Muscle layer of duodenum (tissue), 2 donors: ENCODE results near the gene CDK19.
"Not testable (repeated sequence)": the region's sequence is repeated elsewhere in the genome, so short reads cannot be mapped to it uniquely, and the experiment has no call there.

Experiments used
- H3K27ac ChIP-seq: one replicate; pipeline ENCODE4 v1.7.0; 2013; ENCODE audit warnings: mild to moderate bottlenecking, low read length
- H3K27me3 ChIP-seq: one replicate; pipeline ENCODE4 v1.7.0; 2013; ENCODE audit warnings: low read depth, mild to moderate bottlenecking, control low read depth, low read length
- H3K36me3 ChIP-seq, 2 donors: one replicate each; pipeline ENCODE4 v1.7.0; 2013; ENCODE audit warnings: low read length in 2 of 2, control low read depth in 1 of 2, mild to moderate bottlenecking in 1 of 2; ENCODE audit not compliant: insufficient read depth in 2 of 2, control insufficient read depth in 1 of 2
- H3K4me1 ChIP-seq, 2 donors: one replicate each; pipeline ENCODE4 v1.7.0; 2013; ENCODE audit warnings: low read length in 2 of 2, mild to moderate bottlenecking in 2 of 2, control low read depth in 1 of 2, moderate library complexity in 1 of 2; ENCODE audit not compliant: insufficient read depth in 2 of 2, control insufficient read depth in 1 of 2
- H3K4me3 ChIP-seq, 2 donors: one replicate each; pipeline ENCODE4 v1.7.0; 2013; ENCODE audit warnings: low read length in 2 of 2, low read depth in 1 of 2, mild to moderate bottlenecking in 1 of 2
- H3K9me3 ChIP-seq, 2 donors: one replicate each; pipeline ENCODE4 v1.7.0; 2013; ENCODE audit warnings: low read length in 2 of 2, control low read depth in 1 of 2, mild to moderate bottlenecking in 1 of 2; ENCODE audit not compliant: control insufficient read depth in 1 of 2
- donor health status: healthy.

Gene CDK19

GRCh38 chr6:110815411-110816409, at the start of gene CDK19:
TSS of gene CDK19 (minus strand) at chr6:110815469. CDS start at chr6:110815136, 333 bp downstream.
- Histone ChIP-seq H3K27me3 (no peaks in the 10 kb centered on the region), H3K36me3 (no peaks in the 10 kb centered on the region), H3K27ac (peak within 1 kb of the TSS; percentile 95), H3K4me1 (peaks cover 0 to 8% of the 10 kb centered on the region in 2 donors), H3K9me3 (no peaks in the 10 kb centered on the region), H3K4me3 (peak within 1 kb of the TSS; percentile 89 to 93)

- Histone ChIP-seq H3K36me3 (no peaks in the 10 kb centered on the region), H3K4me1 (no peaks in the 10 kb centered on the region), H3K9me3 (no peaks in the 10 kb centered on the region), H3K27ac (no peak overlapping the region), H3K4me3 (no peak overlapping the region), H3K27me3 (no peaks in the 10 kb centered on the region)
Observed at GRCh38 chr6:110864824-110865223, 49.6 kb upstream of the CDK19 start.

DNA sequence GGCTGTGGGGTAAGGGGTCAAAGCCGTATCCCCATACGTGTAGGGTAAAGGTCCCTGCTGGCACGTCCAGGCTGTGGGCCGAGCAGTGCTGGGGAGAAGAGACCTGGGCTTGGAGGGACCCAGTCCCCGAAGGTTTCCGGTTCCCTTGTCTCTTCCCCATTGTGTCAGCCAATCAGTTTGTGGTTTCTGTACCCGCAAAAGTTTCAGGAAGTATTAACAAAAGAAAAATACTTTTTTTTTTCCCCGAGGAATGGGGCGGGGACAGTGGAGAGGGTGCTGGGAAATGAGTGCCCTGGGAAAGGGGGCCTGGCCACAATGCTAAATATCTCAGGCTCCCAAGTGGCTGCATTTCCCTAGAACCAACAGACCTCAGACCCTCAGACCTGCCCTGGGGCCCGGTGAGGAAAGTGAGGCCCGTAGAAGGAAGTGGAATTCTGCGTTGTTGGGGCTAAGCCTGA, 44.1 kb upstream of the CDK19 start:
- Histone ChIP-seq H3K4me1 (no peaks in the 10 kb centered on the region), H3K27me3 (no peaks in the 10 kb centered on the region), H3K9me3 (no peaks in the 10 kb centered on the region), H3K4me3 (no peak overlapping the region), H3K27ac (no peak overlapping the region), H3K36me3 (no peaks in the 10 kb centered on the region)

GRCh38 chr6:110858562-110859214, 43.4 kb upstream of the CDK19 start:
- no peak overlapping the region for H3K27ac ChIP-seq
- no peaks in the 10 kb centered on the region for H3K4me1 ChIP-seq
- H3K36me3 ChIP-seq: no peaks in the 10 kb centered on the region
- no peak overlapping the region for H3K4me3 ChIP-seq
- no peaks in the 10 kb centered on the region for H3K27me3 ChIP-seq
- H3K9me3 ChIP-seq: no peaks in the 10 kb centered on the region

- Histone ChIP-seq H3K9me3 (no peaks in the 10 kb centered on the region), H3K4me1 (no peaks in the 10 kb centered on the region), H3K27ac (no peak overlapping the region), H3K36me3 (no peaks in the 10 kb centered on the region), H3K4me3 (no peak overlapping the region), H3K27me3 (no peaks in the 10 kb centered on the region)
Observed at GRCh38 chr6:110858016-110858415, 42.7 kb upstream of the CDK19 start.

- Histone ChIP-seq H3K4me1 (no peaks in the 10 kb centered on the region), H3K27me3 (no peaks in the 10 kb centered on the region), H3K36me3 (no peaks in the 10 kb centered on the region), H3K4me3 (no peak overlapping the region), H3K9me3 (no peaks in the 10 kb centered on the region), H3K27ac (no peak overlapping the region)
Observed at GRCh38 chr6:110856296-110856695, 41.0 kb upstream of the CDK19 start.

DNA sequence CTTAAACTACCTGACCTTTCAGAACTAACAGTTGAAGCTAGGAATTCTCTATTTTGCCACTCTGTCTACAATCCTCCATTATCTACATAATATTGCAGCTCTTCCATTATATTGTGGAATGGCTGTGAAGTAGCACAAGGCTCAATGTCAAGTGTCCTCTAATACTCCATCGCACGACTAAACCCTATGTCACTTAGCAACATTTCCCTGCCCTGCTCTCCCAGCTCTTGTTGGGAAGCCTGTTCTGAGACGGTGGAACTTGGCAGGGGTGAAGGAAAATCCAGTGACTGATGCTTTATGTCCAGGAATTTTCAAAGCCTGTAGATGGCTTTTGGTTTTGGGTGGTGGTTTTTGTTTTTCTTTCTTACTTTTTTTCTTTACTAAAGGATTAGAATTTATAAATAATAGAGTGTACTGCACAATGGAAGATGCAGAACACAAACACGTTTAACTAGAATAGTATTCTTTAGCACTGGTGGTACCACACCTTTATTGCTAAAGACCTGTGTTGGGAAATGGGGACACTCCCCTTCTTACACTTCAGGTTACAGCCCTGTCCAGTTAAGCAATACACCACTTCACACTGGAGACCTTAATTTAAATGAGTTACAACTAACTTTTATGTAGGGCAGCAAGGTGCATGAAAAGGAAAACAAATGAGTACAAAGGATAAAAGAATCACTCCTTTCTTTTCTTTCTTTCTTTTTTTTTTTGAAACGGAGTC, 38.6 kb upstream of the CDK19 start:
- Histone ChIP-seq H3K9me3 (no peaks in the 10 kb centered on the region), H3K27ac (no peak overlapping the region), H3K4me1 (no peaks in the 10 kb centered on the region), H3K27me3 (no peaks in the 10 kb centered on the region), H3K4me3 (no peak overlapping the region), H3K36me3 (no peaks in the 10 kb centered on the region)

GRCh38 chr6:110852773-110853172, 37.5 kb upstream of the CDK19 start:
- no peaks in the 10 kb centered on the region for H3K36me3 ChIP-seq

GRCh38 chr6:110849781-110850180, 34.5 kb upstream of the CDK19 start:
- Histone ChIP-seq H3K4me1 (no peaks in the 10 kb centered on the region), H3K27me3 (no peaks in the 10 kb centered on the region), H3K4me3 (no peak overlapping the region), H3K9me3 (no peaks in the 10 kb centered on the region), H3K27ac (no peak overlapping the region), H3K36me3 (no peaks in the 10 kb centered on the region)

More at GRCh38 chr6:110852773-110853172, 37.5 kb upstream of the CDK19 start:
- no peaks in the 10 kb centered on the region for H3K9me3 ChIP-seq
- H3K4me3 ChIP-seq: no peak overlapping the region
- no peak overlapping the region for H3K27ac ChIP-seq
- no peaks in the 10 kb centered on the region for H3K27me3 ChIP-seq
- H3K4me1 ChIP-seq: no peaks in the 10 kb centered on the region

- H3K9me3 ChIP-seq: no peaks in the 10 kb centered on the region
- H3K27ac ChIP-seq: no peak overlapping the region
- no peaks in the 10 kb centered on the region for H3K4me1 ChIP-seq
- no peaks in the 10 kb centered on the region for H3K36me3 ChIP-seq
- no peaks in the 10 kb centered on the region for H3K27me3 ChIP-seq
- H3K4me3 ChIP-seq: no peak overlapping the region
Observed at GRCh38 chr6:110841266-110841665, 26.0 kb upstream of the CDK19 start.

- H3K27ac ChIP-seq, H3K36me3 ChIP-seq, H3K4me3 ChIP-seq, H3K27me3 ChIP-seq, H3K4me1 ChIP-seq, H3K9me3 ChIP-seq: not testable (repeated sequence)
Observed at GRCh38 chr6:110835751-110836150, 20.5 kb upstream of the CDK19 start.
